Peyer's patch (tissue), 4 donors: ENCODE measurements around the gene B3GAT3.

Experiments used
- POLR2A ChIP-seq, 2 donors: fragments of 450-650 bp; IDR thresholded peaks; one replicate each; pipeline ENCODE4 v1.5.1; 2017; ENCODE audit warnings: antibody characterized with exemption in 2 of 2, mild to moderate bottlenecking in 2 of 2, moderate library complexity in 2 of 2
- TF ChIP-seq, protein P1 (sequence below), 6 experiments: fragments of 450-650 bp in 4 of 6; fragments of 200-600 bp in 2 of 6; sonication (generic) in 1 of 6; IDR thresholded peaks; one replicate each; pipeline ENCODE4 v1.5.1; 2017 to 2019; ENCODE audit warnings: antibody characterized with exemption in 6 of 6, mild to moderate bottlenecking in 3 of 6, moderate library complexity in 1 of 6

- TF ChIP-seq, protein P1, sequence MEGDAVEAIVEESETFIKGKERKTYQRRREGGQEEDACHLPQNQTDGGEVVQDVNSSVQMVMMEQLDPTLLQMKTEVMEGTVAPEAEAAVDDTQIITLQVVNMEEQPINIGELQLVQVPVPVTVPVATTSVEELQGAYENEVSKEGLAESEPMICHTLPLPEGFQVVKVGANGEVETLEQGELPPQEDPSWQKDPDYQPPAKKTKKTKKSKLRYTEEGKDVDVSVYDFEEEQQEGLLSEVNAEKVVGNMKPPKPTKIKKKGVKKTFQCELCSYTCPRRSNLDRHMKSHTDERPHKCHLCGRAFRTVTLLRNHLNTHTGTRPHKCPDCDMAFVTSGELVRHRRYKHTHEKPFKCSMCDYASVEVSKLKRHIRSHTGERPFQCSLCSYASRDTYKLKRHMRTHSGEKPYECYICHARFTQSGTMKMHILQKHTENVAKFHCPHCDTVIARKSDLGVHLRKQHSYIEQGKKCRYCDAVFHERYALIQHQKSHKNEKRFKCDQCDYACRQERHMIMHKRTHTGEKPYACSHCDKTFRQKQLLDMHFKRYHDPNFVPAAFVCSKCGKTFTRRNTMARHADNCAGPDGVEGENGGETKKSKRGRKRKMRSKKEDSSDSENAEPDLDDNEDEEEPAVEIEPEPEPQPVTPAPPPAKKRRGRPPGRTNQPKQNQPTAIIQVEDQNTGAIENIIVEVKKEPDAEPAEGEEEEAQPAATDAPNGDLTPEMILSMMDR (IDR thresholded peaks at IDR 0.05): no peak
- TF ChIP-seq POLR2A (IDR thresholded peaks at IDR 0.05): no peak
Measured at GRCh38 chr11:62666259-62666926, 44.6 kb upstream of the B3GAT3 start.
